ENCODE results near the gene PIK3C2G.
A peak's percentile ranks its signal among the peaks of the same experiment; 100 is the strongest.

Gene PIK3C2G

DNA sequence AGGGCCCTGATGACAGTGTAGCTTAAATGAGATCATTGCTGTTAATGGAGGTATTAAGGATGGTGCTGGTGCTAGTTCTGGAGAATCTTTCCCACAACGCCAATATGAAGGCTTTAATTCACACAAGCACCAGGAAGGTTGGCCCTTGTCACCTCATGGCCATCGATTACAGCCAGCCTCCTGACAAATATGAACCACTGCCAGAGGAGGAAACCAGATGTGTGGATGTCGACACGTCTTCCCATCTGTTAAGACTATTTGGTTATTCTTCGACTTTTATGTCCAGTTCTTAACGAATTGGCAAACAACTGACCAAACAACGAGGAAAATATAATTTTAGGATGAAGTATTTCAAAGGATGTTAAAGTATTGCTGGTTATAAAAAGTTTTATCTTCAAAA, 79.5 kb downstream of the PIK3C2G start:
- DNase-seq (ENCODE audit: low read depth), result no peak

DNA sequence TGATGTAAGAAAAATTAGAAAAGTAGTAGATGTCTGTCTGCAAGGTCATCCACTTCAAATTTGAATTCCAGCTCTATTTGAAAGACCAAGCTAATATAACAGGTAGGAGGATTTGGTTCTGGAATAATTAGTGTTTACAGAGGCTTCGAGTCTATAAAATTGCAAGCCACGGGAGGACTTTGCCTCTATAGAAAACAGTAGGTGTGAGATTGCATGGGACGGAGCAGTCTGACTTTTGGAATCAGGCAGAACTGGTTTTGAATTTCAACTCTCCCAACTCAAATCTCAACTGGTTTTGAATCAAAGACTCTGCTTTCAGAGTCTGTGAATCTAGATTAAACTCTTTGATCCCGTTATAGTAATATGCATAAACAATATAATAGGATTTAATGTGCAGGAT, 82.4 kb downstream of the PIK3C2G start:
- DNase-seq (ENCODE audit: low read depth), result no peak

DNA sequence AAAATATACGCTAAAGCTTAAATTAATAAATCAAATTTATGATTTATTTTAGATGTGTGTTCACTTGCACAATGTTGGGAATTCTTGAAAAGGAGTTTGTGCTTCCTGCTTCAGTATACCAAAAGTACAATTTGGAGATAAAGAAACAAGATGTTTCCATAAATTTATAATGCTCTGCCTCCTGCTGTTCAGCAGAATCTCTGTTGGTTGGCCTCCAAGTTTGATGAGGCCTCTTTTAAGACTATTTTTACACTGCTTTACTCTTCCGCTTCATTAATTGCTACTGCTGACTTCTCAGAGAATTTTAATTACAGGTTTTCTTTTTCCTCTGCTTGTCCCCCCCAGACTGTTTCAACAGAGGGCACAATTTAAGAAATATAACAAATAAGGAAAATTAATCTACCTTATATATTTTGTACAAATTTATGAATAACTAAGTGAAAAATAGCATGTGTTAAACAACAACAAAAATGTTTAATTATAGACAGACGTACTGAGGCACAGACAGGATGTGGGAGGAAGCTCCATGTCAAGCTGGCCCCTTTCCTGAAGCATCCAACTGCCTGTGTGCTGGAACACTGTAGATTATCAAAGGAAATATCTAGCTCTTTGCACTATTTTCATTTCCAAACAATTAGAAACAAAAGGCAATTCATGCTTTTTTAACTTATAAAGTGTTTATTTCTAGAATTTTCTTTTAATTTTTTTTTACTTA, 83.9 kb downstream of the PIK3C2G start:
- DNase-seq (ENCODE audit: low read depth), result no peak

DNA sequence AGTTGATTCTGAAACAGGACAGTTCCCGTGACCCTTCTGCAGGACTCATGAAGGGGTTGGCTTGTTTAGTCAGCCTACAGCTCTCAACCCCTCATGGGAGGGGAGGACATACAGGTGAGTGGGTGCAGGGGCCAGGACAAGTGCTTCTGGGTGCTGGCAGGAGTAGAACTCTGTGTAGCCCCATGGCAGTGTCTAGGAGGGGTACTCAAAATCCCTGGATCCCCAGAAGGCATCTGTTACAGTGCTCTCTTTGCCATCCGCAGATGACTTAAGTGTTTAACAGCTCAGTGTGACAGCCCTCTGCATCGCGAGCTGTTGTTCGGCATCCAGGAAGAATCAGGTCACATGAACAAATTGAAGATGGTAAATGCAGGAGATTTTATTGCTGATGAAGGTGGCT, 91.0 kb downstream of the PIK3C2G start:
- DNase-seq (ENCODE audit: low read depth), result no peak

DNA sequence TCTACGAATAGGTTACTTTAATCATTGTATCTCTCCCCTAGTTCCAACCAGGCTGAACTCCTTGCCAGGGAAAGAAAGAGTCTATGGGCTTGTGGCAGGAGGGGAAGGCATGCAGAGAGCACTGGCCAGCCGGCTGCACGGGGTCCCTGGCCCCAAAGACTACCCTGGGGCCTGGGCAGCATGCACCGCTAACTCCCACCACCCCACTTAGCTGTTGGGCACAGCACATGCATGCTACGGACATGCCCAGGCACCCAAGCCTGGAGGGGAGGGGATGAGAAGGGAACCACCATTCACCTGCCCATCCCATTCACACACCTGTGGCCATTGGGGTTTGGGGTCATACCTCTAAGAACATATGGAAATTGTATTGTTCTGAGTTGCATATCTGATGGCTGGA, 94.1 kb downstream of the PIK3C2G start:
- no peak for DNase-seq (ENCODE audit: low read depth)

DNA sequence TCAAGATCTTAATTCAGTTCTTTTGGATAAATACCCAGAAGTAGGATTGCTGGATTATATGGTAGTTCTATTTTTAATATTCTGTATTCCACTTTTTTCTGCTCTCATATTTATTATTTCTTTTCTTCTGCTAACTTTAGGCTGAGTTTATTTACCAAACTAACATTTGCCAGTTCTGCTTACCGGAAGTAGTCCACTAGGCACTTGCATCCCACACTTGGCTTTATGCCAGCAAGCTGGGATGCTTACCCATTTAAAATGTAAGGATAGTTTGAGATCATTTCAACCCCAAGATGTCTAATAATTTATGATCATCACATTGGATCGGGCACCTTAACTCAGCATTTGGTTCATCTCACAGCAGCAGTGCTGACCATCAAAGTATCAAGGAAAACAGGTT, 96.8 kb downstream of the PIK3C2G start:
- no peak for DNase-seq (ENCODE audit: low read depth)

DNA sequence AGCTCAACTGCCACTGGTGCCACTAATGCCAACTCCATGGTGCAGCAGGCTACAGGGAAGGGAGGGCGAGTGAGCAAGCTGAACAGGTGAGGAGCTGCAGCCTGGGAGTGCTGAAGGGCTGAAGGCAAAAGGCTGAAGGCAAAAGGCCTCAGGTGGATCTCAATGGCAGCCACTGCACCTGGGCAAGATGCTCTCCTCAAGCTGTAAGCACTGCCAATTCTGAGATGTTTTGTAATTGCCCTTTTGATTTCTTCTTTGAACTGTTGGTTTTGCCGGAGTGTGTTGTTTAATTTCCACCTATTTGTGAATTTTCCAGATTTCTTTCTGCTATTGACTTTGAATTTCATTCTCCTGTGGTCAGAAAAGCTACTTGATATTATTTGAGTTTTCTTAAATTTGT, 97.6 kb downstream of the PIK3C2G start:
- no peak for DNase-seq (ENCODE audit: low read depth)

DNA sequence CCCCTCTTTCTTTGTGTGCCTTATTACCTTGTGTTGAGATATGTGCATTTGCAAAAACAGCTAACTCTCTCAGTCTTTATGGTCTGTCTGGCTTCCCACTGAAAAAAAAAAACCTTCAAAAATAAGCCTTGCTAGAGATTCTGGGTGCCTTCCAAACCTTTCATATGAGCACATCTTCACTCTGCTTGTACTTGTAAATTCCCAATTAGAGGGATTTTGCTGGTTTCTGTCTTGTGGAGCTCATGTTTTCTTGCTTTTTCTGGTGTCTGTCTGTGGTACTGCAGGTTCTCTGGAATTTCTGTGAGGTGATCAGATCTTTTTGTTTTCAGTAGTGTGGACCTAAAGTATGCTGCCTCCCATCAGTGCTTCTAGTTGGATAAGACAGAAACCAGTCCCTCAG, 100.1 kb downstream of the PIK3C2G start:
- no peak for DNase-seq (ENCODE audit: low read depth)

DNA sequence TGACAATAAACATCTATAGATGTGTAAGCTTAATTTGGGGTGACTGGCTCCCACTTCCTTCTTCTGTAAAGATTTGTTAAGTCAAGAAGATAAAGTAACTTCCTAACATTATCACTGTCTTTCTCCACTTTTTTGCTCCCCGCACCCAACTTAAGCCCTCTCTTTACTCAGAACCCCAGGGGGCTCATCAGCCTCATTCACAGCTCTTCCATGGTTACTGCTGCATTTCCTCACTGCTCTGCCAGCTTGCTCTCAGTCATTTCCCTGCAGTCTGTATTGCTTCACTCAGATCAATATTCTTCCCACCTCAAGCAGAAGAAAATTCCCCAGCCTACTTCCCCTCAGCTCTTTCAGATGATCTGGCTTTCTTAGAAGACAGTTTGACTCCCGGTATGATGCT, 102.0 kb downstream of the PIK3C2G start:
- DNase-seq (ENCODE audit: low read depth), result no peak

DNA sequence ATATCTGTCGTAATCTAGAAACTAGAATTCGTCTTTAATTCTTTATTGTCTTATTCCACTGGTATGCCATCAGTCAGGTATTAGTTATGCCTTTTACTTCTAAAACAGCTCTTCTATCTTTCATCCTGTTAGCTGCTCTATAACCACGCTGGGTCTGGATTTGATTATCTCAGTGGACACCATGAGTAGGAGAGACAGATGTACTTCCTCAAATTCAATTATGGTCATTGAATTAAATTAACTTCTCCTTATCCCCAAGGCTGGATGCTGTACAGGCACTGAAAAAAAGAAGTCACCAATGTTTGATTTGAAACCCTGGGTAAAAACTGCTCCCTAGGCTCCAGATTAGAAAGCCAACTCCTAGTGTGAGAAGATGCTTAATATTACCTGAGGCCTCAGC, 107.3 kb downstream of the PIK3C2G start:
- no peak for DNase-seq (ENCODE audit: low read depth)

DNA sequence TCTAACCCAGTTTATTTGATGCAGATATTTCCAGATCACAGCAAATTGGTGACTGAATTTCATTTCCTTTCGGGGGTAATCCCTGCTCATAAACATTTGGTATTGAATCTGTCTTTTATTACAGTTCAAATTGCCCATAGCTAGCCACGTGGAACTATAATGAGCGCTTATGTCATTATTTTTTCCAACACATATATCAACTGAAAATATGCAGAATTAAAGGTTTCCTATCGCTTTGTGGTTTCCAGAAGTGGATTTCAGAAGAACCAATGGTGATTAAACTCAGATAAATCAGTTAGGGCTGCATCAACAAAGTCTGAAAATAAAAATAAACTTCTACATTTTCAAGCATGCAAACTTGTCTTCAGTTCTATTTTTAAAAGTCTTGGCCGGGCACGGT, 111.9 kb downstream of the PIK3C2G start:
- DNase-seq (ENCODE audit: low read depth), result no peak

DNA sequence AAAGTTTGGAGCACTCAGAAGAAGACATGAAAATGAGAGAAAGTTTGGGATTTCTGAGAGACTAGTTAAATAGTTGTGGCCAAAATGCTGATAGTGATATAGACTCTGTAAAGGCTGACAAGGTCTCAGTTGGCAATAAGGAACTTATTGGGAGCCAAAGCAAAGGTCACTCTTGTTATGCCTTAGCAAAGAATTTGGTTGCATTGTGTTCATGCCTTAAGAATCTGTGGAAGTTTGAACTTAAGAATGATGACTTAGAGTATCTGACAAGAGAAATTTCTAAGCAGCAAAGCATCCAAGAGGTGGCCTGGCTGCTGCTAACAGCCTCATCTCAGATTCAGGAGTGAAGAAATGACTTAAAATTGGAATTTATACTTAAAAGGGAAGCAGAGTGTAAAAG, 113.8 kb downstream of the PIK3C2G start:
- DNase-seq (ENCODE audit: low read depth), result no peak

DNA sequence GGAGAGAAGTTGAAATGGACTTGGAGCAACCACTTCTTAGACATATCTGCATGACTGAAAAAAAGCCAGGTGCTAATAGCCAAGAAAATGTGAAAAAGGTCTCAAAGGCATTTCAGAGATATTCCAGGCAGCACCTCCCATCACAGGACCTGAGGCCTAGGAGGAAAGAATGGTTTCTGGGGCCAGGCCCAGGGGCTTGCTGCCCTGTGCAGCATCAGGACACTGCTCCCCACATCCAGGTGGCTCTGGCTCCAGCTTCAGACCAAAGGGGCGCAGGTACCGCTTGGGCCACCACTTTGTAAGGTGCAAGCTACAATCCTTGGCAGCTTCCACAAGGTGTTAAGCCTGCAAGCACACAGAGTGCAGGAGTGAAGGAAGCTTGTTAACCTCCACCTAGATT, 114.3 kb downstream of the PIK3C2G start:
- no peak for DNase-seq (ENCODE audit: low read depth)

DNA sequence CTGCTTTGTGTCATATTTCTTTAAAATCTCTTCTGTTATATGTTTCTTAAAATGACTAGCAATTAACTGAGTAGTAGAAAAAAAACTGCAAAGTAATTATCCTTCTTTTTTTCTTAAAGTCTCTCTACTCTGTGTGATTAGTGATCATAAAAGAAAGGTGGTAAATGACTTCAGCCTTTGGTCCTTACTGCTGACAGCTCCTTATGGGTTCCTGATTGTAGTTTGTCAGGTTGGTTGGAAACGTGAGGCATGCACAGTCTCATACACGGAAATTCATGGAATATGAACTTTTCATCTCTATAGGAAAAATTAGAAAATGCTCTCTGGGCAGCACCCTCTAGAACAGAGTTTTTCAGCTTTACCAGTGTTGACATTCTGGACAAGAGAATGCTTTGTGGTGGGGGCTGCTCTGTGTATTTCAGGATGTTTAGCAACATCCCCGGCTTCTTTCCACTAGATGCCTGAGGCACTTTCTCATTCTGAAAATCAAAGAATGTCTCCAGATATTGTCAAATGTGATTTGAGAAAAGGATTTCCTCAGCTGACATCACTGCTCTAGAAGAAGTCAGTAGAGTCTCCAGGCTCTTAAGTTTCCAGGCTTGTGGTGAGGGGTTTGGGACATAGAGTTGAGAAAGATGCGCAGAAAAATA, 121.0 kb downstream of the PIK3C2G start:
- DNase-seq (ENCODE audit: low read depth), result peak; percentile 68

DNA sequence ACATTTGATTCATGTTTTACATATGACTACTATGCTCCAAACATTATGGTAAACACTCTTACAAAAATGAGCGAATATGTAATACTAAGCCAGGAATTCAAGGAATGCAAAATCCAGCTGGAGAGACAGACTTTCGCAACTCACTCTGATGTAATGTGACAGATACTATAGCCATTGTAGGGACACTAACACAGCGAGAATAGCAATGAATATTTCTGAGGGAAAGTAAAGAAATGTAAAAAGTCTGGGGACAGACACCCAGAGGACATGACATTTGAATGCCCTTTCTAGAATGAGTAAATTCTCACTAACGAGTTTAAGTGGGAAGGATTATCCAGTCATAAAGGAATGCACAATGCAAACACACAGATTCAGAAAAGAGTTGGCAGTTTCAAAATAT, 121.9 kb downstream of the PIK3C2G start:
- DNase-seq (ENCODE audit: low read depth), result peak; percentile 85

DNA sequence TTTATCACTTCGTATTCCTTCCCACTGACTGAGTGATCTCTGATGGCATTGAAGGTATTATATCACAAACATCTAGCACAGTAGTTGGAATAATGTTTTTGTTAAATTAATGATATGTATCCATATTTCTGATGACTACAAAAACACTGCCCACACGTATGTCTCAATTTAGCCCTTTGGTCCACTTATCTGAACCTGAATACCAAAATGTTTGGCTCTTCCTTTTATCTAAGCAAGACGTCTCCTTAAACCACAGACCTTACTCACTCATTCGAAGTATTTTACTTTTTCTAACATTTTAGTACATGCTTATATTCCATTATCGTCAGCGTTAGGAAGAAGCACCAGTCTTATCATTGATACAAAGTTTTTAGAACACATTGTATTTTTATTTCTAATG, 126.4 kb downstream of the PIK3C2G start:
- no peak for DNase-seq (ENCODE audit: low read depth)

DNA sequence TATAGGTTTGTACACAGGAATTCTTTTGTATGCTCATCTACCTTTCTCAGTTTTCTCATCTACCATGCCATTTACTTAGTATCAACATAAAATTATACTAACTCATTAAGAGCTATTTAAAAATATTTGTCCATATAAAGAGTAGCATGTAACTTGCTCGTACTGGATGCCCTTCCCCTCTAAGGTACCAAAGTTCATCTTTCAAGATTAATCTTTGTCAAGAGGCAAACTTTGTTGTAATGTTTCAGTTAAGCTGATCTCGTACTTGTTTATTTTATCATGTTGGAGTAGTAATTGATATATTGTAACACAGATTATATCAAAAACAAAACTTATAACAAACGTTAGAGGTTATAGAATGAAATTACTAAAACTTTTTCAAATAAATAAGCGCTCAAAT, 128.5 kb downstream of the PIK3C2G start:
- DNase-seq (ENCODE audit: low read depth), result no peak

DNA sequence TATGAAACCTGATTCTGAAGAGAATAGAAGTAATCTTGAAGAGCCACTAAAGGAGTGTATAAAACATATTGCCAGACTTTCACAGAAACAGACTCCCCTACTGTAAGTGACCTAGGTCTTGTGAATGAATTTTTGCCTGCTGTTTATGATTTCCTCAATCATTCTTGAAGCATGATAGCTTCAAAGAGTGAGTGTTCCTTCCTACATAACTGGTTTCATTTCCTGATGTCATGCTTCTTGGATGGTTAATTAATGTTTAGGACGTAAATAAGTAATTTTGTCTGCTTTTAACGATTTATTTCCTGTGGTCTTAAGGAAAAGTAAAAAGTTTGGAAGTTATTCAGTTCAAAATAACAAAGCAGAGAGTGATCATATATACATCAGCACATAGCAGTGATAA, 129.8 kb downstream of the PIK3C2G start:
- no peak for DNase-seq (ENCODE audit: low read depth)

DNA sequence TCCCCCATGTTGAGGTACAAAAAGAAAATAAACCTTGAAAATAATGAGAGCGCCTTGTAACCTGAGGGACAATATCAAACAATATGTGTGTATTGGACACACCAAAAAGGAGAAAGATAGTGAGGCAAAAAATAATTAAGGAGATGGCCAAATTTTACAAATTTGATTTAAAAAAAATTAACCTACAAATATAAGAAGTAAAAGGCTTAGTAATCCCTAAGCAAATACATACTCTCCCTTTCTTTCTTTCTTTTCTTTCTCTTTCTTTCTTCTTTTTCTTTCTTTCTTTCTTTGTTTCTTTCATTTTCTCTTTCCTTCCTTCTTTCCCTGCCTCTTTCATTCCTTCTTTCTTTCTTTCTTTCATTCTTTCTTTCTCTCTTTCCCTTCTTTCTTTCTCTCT, 133.4 kb downstream of the PIK3C2G start:
- no peak for DNase-seq (ENCODE audit: low read depth)

DNA sequence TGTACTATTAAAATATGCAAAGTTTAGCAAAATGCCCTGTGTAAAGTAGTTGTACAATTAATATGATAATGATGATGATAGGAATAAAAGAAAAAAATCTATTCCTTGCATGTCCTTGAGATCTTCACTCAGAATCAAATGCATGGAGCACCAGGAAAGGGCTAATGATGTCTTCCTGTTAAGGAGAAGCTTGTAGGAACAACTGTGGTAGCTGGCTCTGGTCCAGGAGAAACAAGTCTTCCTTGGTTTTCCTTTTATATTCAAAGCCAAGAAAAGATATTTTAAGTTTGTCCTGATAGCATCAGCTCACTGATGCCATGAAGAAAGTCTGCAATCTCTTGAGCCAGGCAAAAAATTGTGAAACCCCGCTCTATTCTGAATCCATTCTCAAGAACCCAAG, 138.9 kb downstream of the PIK3C2G start:
- DNase-seq (ENCODE audit: low read depth), result no peak

DNA sequence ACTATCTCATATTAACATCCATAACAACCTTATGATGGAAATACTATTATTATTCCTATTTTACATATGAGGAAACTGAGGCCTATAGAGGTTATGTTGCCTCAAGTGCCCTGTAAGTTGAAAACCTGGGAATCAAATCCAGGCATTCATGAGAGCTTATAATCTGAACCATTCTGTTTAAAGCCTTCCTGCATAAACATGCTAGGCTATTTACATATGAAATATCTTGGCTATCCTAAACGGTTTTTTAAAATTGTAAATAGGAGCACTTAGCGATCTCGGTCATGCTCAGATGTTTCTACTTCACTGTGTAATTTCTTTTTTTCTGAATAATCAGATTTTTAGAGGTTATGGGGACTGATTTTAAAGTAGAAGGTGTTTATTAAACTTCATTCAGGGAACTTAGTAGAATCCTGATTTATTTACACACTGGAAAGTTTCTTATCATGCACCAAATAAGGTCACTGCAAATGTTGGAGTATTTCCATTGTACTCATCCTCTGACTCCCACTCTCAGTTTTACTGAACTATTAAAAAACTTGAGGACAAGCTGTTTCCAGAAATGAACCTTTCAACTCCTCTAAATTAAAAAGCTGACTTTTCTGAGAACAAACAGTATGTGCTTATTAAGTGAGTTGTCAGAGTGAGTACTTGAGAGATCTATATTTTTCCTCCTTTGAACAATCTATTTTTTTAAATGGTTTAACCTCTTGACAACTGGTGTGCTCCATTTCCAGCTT, 141.7 kb downstream of the PIK3C2G start:
- no peak for DNase-seq (ENCODE audit: low read depth)

DNA sequence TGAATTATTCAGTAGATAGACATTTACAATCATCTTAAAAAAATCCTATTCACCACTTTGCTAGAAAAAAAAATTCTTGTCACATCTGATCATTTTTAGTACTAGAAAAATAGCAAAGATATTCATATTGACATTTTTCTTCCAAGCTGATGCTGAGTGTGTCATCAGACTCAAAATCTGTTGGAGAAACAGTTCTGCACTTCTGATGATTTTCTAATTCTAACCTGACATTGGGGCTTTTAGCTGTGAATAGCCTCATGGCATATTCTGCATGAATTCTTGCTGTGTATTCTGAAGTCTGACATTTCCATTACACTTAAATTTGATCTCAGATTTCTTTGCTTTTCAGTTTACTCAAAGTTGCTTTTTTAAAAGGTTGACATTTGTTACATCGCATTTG, 150.1 kb downstream of the PIK3C2G start:
- DNase-seq (ENCODE audit: low read depth), result no peak

DNA sequence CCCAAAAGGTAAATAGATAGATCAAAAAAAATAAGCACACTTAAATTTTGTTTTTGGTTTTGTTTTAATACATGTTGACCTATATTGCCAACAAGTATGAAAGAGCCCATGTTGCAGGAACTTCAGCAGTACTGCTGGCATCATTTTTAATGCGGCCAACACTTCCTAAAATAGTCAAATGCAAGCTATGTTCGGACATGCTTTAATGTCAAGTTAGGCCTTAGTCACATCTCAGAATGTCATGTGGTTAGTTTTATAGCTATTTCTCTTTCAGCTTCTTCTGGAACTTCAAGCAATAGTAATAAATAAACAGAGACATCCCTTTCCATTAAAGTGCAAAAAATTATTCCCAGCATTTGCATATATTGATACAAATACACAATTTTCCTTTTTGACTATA, 153.4 kb downstream of the PIK3C2G start:
- no peak for DNase-seq (ENCODE audit: low read depth)

DNA sequence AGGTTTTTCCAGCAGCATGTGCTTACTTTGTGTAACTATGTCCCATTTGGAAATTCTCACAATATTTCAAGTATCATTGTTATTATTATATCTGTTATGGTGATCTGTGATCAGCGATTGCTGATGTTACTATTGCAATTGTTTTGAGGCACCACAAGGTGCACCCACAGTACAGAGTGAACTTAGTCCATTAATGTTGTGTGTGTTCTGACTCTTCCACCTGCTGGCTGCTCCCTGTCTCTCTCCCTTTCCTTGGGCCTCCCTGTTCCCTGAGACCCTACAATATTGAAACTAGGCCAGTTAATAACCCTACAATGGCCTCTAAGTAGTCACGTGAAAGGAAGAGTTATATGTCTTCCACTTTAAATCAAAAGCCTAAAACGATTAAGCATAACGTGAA, 153.9 kb downstream of the PIK3C2G start:
- DNase-seq (ENCODE audit: low read depth), result no peak
